Measurements from ENCODE around the gene LTBP1.

LTBP1 gene

DNA sequence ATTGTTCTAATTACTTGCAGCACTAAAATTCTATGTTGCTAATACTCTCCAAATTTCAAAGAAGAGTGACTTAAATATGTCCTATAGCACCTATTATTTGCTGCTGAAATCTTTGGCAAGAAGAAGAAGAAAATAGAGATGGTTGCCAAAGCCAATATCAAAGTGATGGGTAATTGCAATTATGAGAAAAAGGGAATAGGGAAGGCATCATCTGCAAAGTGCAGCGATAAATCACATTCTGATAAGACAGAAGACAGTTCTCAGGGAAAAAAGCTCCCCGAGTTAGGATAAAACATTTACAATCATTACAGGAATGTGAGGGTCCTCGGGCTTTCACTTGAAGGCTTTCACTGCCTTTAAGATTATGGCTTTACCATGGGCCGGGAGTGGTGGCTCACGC is 457.6 kb downstream of the LTBP1 start:
- Histone ChIP-seq H3K27ac (replicated peaks) (no peak overlapping the region), H3K27me3 (ENCODE audit: insufficient read depth, poor library complexity, severe bottlenecking) (no peaks in the 10 kb centered on the region), H3K4me3 (replicated peaks; ENCODE audit: insufficient read depth, low read length) (no peak overlapping the region)
- DNase-seq (ENCODE audit: low read depth in 1 of 2, low spot score in 1 of 2), result no peak
- TF ChIP-seq GABPA (IDR thresholded peaks at IDR 0.05; ENCODE audit: low read depth) (no peak), SPI1 (IDR thresholded peaks at IDR 0.05; ENCODE audit: borderline replicate concordance, low read depth) (no peak)

DNA sequence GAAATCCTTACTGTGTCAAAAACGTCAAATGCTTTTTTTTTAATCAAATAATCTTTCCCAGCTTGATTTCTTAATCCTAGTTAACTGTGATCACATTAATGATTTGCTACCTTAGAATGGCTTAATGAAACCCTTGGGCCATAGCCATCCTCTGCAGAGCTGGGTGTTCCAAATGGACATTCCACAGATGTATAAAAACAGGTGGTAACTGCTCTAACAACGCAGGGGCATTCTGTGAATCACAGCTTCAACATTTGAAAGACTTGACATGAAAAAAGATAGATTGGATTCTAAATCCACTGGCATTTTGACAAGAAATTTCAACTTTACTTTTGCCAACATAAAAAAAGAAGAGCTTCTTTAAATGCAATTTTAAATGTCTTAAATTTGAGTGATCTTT is 459.9 kb downstream of the LTBP1 start:
- Histone ChIP-seq H3K27me3 (ENCODE audit: insufficient read depth, poor library complexity, severe bottlenecking) (no peaks in the 10 kb centered on the region), H3K4me3 (replicated peaks; ENCODE audit: insufficient read depth, low read length) (no peak overlapping the region), H3K27ac (replicated peaks) (no peak overlapping the region)
- no peak for DNase-seq (ENCODE audit: low read depth in 1 of 2, low spot score in 1 of 2)
- TF ChIP-seq POLR2AphosphoS5 (IDR thresholded peaks at IDR 0.05; ENCODE audit: low read depth), result no peak

DNA sequence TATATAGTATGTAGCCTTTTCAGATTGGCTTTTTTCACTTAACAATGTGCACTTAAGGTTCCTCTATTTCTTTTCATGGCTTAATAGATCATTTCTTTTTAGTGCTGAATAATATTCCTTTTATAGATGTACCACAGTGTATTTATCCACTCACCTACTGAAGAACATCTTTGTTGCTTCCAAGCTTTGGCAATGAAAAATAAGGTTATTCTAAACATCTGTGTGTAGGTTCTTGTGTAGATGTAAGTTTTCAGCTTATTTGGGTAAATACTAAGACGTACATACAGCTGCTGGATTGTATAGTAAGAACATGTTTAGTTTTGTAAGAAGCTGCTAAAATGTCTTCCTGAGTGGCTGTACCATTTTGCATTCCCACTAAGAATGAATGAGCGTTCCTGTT is 461.4 kb downstream of the LTBP1 start:
- no peaks in the 10 kb centered on the region for H3K27me3 ChIP-seq (ENCODE audit: insufficient read depth, poor library complexity, severe bottlenecking)
- no peak overlapping the region for H3K27ac ChIP-seq (replicated peaks)
- TF ChIP-seq GABPA (IDR thresholded peaks at IDR 0.05; ENCODE audit: low read depth) (no peak), POLR2AphosphoS5 (IDR thresholded peaks at IDR 0.05; ENCODE audit: low read depth) (no peak), SPI1 (IDR thresholded peaks at IDR 0.05; ENCODE audit: borderline replicate concordance, low read depth) (no peak), CTCF (IDR thresholded peaks at IDR 0.05; ENCODE audit: insufficient read depth, low read length) (no peak), REST (IDR thresholded peaks at IDR 0.05; ENCODE audit: insufficient replicate concordance, low read depth) (no peak)
- H3K4me3 ChIP-seq (replicated peaks; ENCODE audit: insufficient read depth, low read length), result no peak overlapping the region
- no peak for DNase-seq (ENCODE audit: low read depth in 1 of 2, low spot score in 1 of 2)

GRCh38 chr2:33409417-33409955 is 462.7 kb downstream of the LTBP1 start:
- no peaks in the 10 kb centered on the region for H3K27me3 ChIP-seq (ENCODE audit: insufficient read depth, poor library complexity, severe bottlenecking)
- H3K4me3 ChIP-seq (replicated peaks; ENCODE audit: insufficient read depth, low read length), result no peak overlapping the region
- DNase-seq (ENCODE audit: low read depth in 1 of 2, low spot score in 1 of 2), result no peak
- H3K27ac ChIP-seq (replicated peaks), result no peak overlapping the region
- TF ChIP-seq POLR2AphosphoS5 (IDR thresholded peaks at IDR 0.05; ENCODE audit: low read depth) (no peak), CTCF (IDR thresholded peaks at IDR 0.05; ENCODE audit: insufficient read depth, low read length) (no peak), SPI1 (IDR thresholded peaks at IDR 0.05; ENCODE audit: borderline replicate concordance, low read depth) (no peak), GABPA (IDR thresholded peaks at IDR 0.05; ENCODE audit: low read depth) (no peak), REST (IDR thresholded peaks at IDR 0.05; ENCODE audit: insufficient replicate concordance, low read depth) (no peak)

- no peak overlapping the region for H3K27ac ChIP-seq (replicated peaks)
These were observed 465.0 kb downstream of the LTBP1 start for GRCh38 chr2:33411765-33412164.

More at GRCh38 chr2:33411765-33412164, 465.0 kb downstream of the LTBP1 start:
- H3K4me3 ChIP-seq (replicated peaks; ENCODE audit: insufficient read depth, low read length), result no peak overlapping the region
- TF ChIP-seq REST (IDR thresholded peaks at IDR 0.05; ENCODE audit: insufficient replicate concordance, low read depth) (no peak), GABPA (IDR thresholded peaks at IDR 0.05; ENCODE audit: low read depth) (no peak), SPI1 (IDR thresholded peaks at IDR 0.05; ENCODE audit: borderline replicate concordance, low read depth) (no peak)
- DNase-seq (ENCODE audit: low read depth in 1 of 2, low spot score in 1 of 2), result no peak
- H3K27me3 ChIP-seq (ENCODE audit: insufficient read depth, poor library complexity, severe bottlenecking), result no peaks in the 10 kb centered on the region

Measured in HL-60 (cell line).